ENCODE data around the gene TM9SF2. TPM values are rescaled to one million over a fixed set of nuclear protein-coding genes. Genes with fewer than 3 reads are reported as not detected.
A peak's percentile ranks its signal among the peaks of the same experiment; 100 is the strongest.

TM9SF2 gene
- total RNA-seq, 1 experiment from 2014 or later = 84.0 TPM

DNA sequence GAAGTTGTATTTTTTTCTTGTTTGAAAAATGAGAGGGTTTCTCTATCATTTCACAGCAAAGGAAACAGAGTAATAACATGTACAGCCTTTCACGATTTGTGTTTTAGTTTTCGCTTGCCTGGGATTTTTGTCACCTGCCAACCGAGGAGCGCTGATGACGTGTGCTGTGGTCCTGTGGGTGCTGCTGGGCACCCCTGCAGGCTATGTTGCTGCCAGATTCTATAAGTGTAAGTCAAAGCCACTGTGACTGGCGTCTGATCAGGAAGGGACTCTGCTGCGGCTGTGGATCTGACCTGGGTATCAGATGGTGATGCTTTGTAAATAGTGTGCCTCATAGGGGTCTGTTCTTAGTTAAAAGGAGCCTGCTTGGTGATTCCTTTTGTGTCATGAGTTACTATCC, 45.6 kb downstream of the TM9SF2 start:
- ChIA-PET POLR2A (no interaction called here), CTCF (no interaction called here)

DNA sequence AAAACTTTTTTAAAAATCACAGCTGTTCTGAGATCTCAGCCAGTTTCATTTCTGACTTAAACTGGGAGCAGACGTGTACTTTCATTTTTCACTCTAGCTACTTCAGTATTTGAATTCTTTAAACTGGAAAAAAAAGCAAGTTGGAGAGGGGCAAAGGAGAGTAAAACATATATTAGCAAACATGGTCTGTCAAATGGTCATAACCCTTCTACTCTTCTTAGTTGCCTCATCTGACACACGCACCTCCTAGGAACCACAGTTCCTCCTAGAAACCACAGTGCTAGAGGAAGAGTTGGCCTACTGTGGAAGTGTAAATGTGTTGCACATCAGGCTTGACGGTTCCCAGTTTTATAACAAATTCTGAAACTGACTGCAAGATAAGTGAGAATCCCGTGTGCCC, 47.2 kb downstream of the TM9SF2 start:
- Mint-ChIP-seq H3K9me3 (no peaks in the 10 kb centered on the region), H3K4me3 (no peak overlapping the region), H3K4me1 (no peaks in the 10 kb centered on the region), H3K27ac (peak overlapping the region; percentile 48; the same call in 1 of the 2 replicates), H3K27me3 (ENCODE audit: low read depth) (no peaks in the 10 kb centered on the region), H3K36me3 (peaks cover 65% of the 10 kb centered on the region)
- POLR2A ChIA-PET = no interaction called here
- CTCF ChIA-PET = no interaction called here
- TF ChIP-seq, protein P1, sequence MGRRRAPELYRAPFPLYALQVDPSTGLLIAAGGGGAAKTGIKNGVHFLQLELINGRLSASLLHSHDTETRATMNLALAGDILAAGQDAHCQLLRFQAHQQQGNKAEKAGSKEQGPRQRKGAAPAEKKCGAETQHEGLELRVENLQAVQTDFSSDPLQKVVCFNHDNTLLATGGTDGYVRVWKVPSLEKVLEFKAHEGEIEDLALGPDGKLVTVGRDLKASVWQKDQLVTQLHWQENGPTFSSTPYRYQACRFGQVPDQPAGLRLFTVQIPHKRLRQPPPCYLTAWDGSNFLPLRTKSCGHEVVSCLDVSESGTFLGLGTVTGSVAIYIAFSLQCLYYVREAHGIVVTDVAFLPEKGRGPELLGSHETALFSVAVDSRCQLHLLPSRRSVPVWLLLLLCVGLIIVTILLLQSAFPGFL (CRISPR knock-in tag; IDR thresholded peaks at IDR 0.05; ENCODE audit: borderline replicate concordance) = no peak
- DNase-seq (ENCODE audit: low spot score) = no peak
- ATAC-seq = no peak

More for the DNA sequence above, 45.6 kb downstream of the TM9SF2 start:
- DNase-seq (ENCODE audit: low spot score) (no peak), ATAC-seq (no peak)
- Mint-ChIP-seq H3K27ac (no peak overlapping the region), H3K36me3 (peaks cover 60% of the 10 kb centered on the region), H3K27me3 (ENCODE audit: low read depth) (no peaks in the 10 kb centered on the region), H3K4me1 (no peaks in the 10 kb centered on the region), H3K9me3 (no peaks in the 10 kb centered on the region), H3K4me3 (no peak overlapping the region)
- no peak for TF ChIP-seq ZBTB21 (CRISPR knock-in tag; IDR thresholded peaks at IDR 0.05; ENCODE audit: borderline replicate concordance)

- ChIA-PET CTCF (no interaction called here), POLR2A (interaction anchor here (1.0 kb wide), 1 partner anchor 9 kb away, joined by 3 read pairs; no protein-coding TSS in a partner anchor)
- Mint-ChIP-seq H3K27me3 (ENCODE audit: low read depth) (no peaks in the 10 kb centered on the region), H3K4me3 (no peak overlapping the region), H3K36me3 (peaks cover 69% of the 10 kb centered on the region), H3K4me1 (no peaks in the 10 kb centered on the region), H3K9me3 (no peaks in the 10 kb centered on the region), H3K27ac (no peak overlapping the region)
- DNase-seq (ENCODE audit: low spot score) = no peak
- TF ChIP-seq ARID4B (CRISPR knock-in tag; IDR thresholded peaks at IDR 0.05; ENCODE audit: borderline replicate concordance) (no peak), ATF1 (CRISPR knock-in tag; IDR thresholded peaks at IDR 0.05) (no peak)
- TF ChIP-seq, protein P1 (CRISPR knock-in tag; IDR thresholded peaks at IDR 0.05; ENCODE audit: borderline replicate concordance) = no peak
- no peak for ATAC-seq
Observed at GRCh38 chr13:99553033-99553432, 51.8 kb downstream of the TM9SF2 start.

DNA sequence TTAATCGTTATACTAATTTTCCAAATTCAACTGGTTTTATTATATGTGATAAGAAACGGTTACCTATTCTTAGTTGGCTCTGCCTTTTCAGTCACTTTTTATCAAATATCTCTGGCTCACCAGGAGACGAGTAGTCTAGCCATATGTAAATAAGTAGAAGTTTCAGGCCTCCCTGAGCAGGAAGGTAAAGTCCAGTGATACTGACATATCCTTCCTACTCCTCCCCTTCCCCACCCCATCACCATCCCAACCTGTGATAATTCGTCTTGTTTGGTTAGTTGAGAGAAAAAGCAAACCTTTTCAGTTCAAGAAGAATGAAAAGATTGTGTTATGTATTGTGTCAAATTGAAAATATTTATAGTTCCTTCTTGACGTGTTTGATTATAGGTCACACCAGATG, 53.9 kb downstream of the TM9SF2 start:
- H3K4me3 Mint-ChIP-seq = no peak overlapping the region
- no peak for DNase-seq (ENCODE audit: low spot score)
- H3K36me3 Mint-ChIP-seq = peaks cover 57% of the 10 kb centered on the region
- ChIA-PET POLR2A (no interaction called here), CTCF (no interaction called here)
- H3K4me1 Mint-ChIP-seq = no peaks in the 10 kb centered on the region
- ATAC-seq = no peak
- H3K9me3 Mint-ChIP-seq = no peaks in the 10 kb centered on the region
- H3K27me3 Mint-ChIP-seq (ENCODE audit: low read depth) = no peaks in the 10 kb centered on the region
- no peak overlapping the region for H3K27ac Mint-ChIP-seq
- TF ChIP-seq, protein P2, sequence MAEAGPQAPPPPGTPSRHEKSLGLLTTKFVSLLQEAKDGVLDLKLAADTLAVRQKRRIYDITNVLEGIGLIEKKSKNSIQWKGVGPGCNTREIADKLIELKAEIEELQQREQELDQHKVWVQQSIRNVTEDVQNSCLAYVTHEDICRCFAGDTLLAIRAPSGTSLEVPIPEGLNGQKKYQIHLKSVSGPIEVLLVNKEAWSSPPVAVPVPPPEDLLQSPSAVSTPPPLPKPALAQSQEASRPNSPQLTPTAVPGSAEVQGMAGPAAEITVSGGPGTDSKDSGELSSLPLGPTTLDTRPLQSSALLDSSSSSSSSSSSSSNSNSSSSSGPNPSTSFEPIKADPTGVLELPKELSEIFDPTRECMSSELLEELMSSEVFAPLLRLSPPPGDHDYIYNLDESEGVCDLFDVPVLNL (CRISPR knock-in tag; IDR thresholded peaks at IDR 0.05; ENCODE audit: borderline replicate concordance, low read depth) = no peak
- TF ChIP-seq STAT6 (CRISPR knock-in tag; conservative IDR thresholded peaks at IDR 0.05; ENCODE audit: low read depth) = no peak
- no peak for TF ChIP-seq RORB (CRISPR knock-in tag; IDR thresholded peaks at IDR 0.05)
- no peak for TF ChIP-seq ZNF138 (CRISPR knock-in tag; conservative IDR thresholded peaks at IDR 0.05)
- no peak for TF ChIP-seq ZNF423 (CRISPR knock-in tag; IDR thresholded peaks at IDR 0.05)
- TF ChIP-seq, protein P3, sequence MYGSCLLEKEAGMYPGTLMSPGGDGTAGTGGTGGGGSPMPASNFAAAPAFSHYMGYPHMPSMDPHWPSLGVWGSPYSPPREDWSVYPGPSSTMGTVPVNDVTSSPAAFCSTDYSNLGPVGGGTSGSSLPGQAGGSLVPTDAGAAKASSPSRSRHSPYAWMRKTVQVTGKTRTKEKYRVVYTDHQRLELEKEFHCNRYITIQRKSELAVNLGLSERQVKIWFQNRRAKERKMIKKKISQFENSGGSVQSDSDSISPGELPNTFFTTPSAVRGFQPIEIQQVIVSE (CRISPR knock-in tag; IDR thresholded peaks at IDR 0.05; ENCODE audit: borderline replicate concordance) = no peak
- TF ChIP-seq JUN (CRISPR knock-in tag; IDR thresholded peaks at IDR 0.05) = no peak
- no peak for TF ChIP-seq E2F1 (CRISPR knock-in tag; IDR thresholded peaks at IDR 0.05)
- no peak for TF ChIP-seq FOXP1 (CRISPR knock-in tag; IDR thresholded peaks at IDR 0.05; ENCODE audit: borderline replicate concordance)
- TF ChIP-seq TCF7 (CRISPR knock-in tag; IDR thresholded peaks at IDR 0.05; ENCODE audit: low read depth) = no peak
- no peak for TF ChIP-seq RELA (CRISPR knock-in tag; IDR thresholded peaks at IDR 0.05; ENCODE audit: borderline replicate concordance)
- no peak for TF ChIP-seq SP1 (CRISPR knock-in tag; conservative IDR thresholded peaks at IDR 0.05)

Measured in WTC11 (cell line).